Upper lobe of left lung (tissue), 6 donors: ENCODE results near the gene NCOA6. TPM values are rescaled to one million over a fixed set of nuclear protein-coding genes. Genes with fewer than 3 reads are reported as not detected.
A peak's percentile ranks its signal among the peaks of the same experiment; 100 is the strongest.

ENCODE experiments used
- ATAC-seq, 2 donors: fragments of 200-7000 bp; cut with Tn5 transposase; one replicate each; pipeline ENCODE4 v1.9.1; 2022; ENCODE audit warnings: mild to moderate bottlenecking in 2 of 2, moderate library complexity in 2 of 2; ENCODE audit not compliant: low FRiP score in 2 of 2
- DNase-seq, 2 donors: peaks; one replicate each; pipeline ENCODE4 v3.0.0-alpha.2; 2019 to 2020
- H3K27ac ChIP-seq, 4 donors: fragments of 200-600 bp; sonication (generic); one replicate each; pipeline ENCODE4 v1.5.1; 2016 to 2019
- H3K27me3 ChIP-seq, 4 donors: fragments of 200-600 bp; sonication (generic); one replicate each; pipeline ENCODE4 v1.5.1; 2017 to 2019
- H3K36me3 ChIP-seq, 4 donors: fragments of 200-600 bp; sonication (generic); one replicate each; pipeline ENCODE4 v1.5.1; 2016 to 2019
- H3K4me1 ChIP-seq, 4 donors: fragments of 200-600 bp; sonication (generic); one replicate each; pipeline ENCODE4 v1.5.1; 2018 to 2019
- H3K4me3 ChIP-seq, 4 donors: fragments of 200-600 bp; sonication (generic); one replicate each; pipeline ENCODE4 v1.5.1; 2017 to 2019; ENCODE audit warnings: mild to moderate bottlenecking in 2 of 4, moderate library complexity in 1 of 4
- H3K9me3 ChIP-seq, 4 donors: fragments of 200-600 bp; sonication (generic); one replicate each; pipeline ENCODE4 v1.5.1; 2018 to 2019
- EP300 ChIP-seq, 4 donors: sonication (generic); formaldehyde crosslinking; IDR thresholded peaks; one replicate each; pipeline ENCODE4 v1.5.1; 2017; ENCODE audit warnings: antibody characterized with exemption in 4 of 4, control low read depth in 2 of 4
- POLR2A ChIP-seq, 4 donors: fragments of 450-650 bp; IDR thresholded peaks; one replicate each; pipeline ENCODE4 v1.5.1; 2016 to 2017; ENCODE audit warnings: antibody characterized with exemption in 4 of 4, mild to moderate bottlenecking in 2 of 4
- POLR2AphosphoS5 ChIP-seq, 2 donors: sonication (generic); formaldehyde crosslinking; IDR thresholded peaks; one replicate each; pipeline ENCODE4 v1.5.1; 2017; ENCODE audit warnings: antibody characterized with exemption in 2 of 2
- WGBS, 2 donors: methylation state at CpG; one replicate each; pipeline ENCODE4 v1.1.5; 2017 to 2018; 5-methylcytosine and 5-hydroxymethylcytosine counted together
- total RNA-seq, 6 donors: library from RNA; depleted of rRNA in 4 of 6; stranded (reverse); fragments of >200 nt in 4 of 6; gene quantifications; one replicate each; pipeline versions ENCODE4 v1.1.0 to v1.2.1, GENCODE V29; 2016 to 2021
- TF ChIP-seq, protein P1 (sequence below), 6 experiments: fragments of 450-650 bp in 4 of 6; fragments of 200-600 bp in 2 of 6; sonication (generic) in 2 of 6; IDR thresholded peaks; one replicate each; pipeline ENCODE4 v1.5.1; 2016 to 2019; ENCODE audit warnings: antibody characterized with exemption in 6 of 6
- donor health status: DM: no; HTN: no; CAD: no; lungs with moderate emphysema.
- donor health status: DM: no; HTN: yes; CAD: no; lungs with severe emphysema.

Gene NCOA6
- total RNA-seq, 6 donors from 2014 or later: 23.0 to 68.1 (median 25.8) TPM

- no peaks in the 10 kb centered on the region for H3K36me3 ChIP-seq
- 45 to 62% methylated on average over 3 to 6 of the region's 6 CpGs for WGBS, 2 donors
- peak overlapping the region in 3 of 4 donors; percentile 55 to 82 (median 73) for H3K4me3 ChIP-seq
- H3K27ac ChIP-seq: peak overlapping the region; percentile 94 to 100 (median 99)
- H3K9me3 ChIP-seq: no peaks in the 10 kb centered on the region
- DNase-seq: peak in 1 of 2 donors; percentile 61
- peak in 1 of 2 donors; percentile 24 for ATAC-seq
- peaks cover 27 to 42% (median 40%) of the 10 kb centered on the region in 4 donors for H3K4me1 ChIP-seq
- TF ChIP-seq, protein P1, sequence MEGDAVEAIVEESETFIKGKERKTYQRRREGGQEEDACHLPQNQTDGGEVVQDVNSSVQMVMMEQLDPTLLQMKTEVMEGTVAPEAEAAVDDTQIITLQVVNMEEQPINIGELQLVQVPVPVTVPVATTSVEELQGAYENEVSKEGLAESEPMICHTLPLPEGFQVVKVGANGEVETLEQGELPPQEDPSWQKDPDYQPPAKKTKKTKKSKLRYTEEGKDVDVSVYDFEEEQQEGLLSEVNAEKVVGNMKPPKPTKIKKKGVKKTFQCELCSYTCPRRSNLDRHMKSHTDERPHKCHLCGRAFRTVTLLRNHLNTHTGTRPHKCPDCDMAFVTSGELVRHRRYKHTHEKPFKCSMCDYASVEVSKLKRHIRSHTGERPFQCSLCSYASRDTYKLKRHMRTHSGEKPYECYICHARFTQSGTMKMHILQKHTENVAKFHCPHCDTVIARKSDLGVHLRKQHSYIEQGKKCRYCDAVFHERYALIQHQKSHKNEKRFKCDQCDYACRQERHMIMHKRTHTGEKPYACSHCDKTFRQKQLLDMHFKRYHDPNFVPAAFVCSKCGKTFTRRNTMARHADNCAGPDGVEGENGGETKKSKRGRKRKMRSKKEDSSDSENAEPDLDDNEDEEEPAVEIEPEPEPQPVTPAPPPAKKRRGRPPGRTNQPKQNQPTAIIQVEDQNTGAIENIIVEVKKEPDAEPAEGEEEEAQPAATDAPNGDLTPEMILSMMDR (IDR thresholded peaks at IDR 0.05): peak in 4 of 6 experiments; percentile 14 to 54 (median 26)
- TF ChIP-seq EP300 (IDR thresholded peaks at IDR 0.05): no peak
- peaks cover 0 to 7% (median 0%) of the 10 kb centered on the region in 4 donors for H3K27me3 ChIP-seq
Measured at GRCh38 chr20:34705397-34706301, 119.8 kb downstream of the NCOA6 start.

DNA sequence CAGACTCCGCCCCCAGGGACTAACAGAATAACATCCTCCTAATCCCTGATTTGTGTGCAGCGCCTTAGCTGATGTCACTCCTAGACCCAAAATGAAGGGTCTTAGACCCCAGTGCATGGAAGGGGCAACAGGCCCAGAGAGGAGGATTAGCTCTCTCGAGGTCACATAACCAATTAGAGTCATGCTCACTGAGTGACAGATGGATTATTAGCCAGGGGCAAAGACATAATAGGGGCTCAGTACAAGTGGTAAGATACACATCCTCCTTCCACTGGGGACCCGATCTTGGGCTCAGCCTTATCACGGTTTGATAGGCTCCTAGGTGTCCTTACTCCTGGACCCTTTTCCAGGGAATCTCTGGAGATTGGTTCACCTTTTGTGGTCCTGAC is 120.4 kb downstream of the NCOA6 start:
- Histone ChIP-seq H3K9me3 (no peaks in the 10 kb centered on the region), H3K27me3 (peaks cover 0 to 4% (median 0%) of the 10 kb centered on the region in 4 donors), H3K4me1 (peaks cover 23 to 35% (median 34%) of the 10 kb centered on the region in 4 donors), H3K36me3 (no peaks in the 10 kb centered on the region), H3K27ac (peak overlapping the region; percentile 94 to 100 (median 99)), H3K4me3 (peak overlapping the region; percentile 55 to 82 (median 70))
- DNase-seq (no peak), ATAC-seq (no peak)
- 32 to 49% methylated on average over 3 to 5 of the region's 5 CpGs for WGBS, 2 donors
- TF ChIP-seq POLR2A (IDR thresholded peaks at IDR 0.05): no peak
- TF ChIP-seq, protein P1 (IDR thresholded peaks at IDR 0.05): no peak
- no peak for TF ChIP-seq POLR2AphosphoS5 (IDR thresholded peaks at IDR 0.05)
- no peak for TF ChIP-seq EP300 (IDR thresholded peaks at IDR 0.05)

DNA sequence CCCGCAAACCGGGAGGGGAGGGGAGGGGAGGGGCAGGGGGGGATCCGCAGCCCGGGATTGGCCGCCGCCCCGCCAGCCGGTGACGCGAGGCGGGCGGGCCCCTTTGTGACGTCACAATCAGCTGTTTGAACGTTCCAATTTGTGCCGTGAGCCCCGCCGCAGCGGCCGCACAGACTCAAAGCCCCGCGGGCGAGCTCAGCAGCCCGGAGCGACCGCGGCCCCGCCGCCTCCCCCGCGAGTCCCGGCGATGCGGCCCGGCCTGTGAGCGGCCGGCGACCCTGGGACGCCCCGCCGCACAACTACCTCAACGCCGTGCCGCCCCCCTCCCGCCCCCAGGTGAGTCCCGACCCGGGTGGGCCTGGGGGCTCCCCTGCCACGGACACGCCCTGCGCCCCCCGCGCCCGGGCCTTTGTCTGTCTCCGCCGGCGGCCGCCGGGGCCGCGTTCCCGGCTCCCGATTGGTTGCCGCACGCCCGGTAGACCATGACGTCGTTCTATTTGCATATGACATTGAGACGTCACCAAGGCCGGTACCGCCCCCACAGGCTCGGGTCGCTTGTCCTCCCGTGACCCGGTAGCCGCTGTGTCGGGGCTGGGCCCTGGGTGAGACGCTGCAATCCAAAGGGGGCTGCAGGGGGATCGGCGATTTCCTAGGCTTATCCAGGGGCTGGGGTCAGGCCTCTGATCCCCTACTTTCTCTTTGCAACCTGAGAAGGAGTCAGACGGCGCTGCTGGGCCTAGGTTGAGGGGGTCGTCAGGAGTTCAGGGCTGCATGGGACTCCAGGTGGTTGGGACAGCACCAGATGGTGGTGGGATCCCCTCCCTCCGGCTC is 121.1 kb downstream of the NCOA6 start, which contains the start of gene TP53INP2:
TSS of gene TP53INP2 (plus strand) at position 168 of the 831 bp plus-strand sequence. CDS start 4,396 bp downstream, outside the sequence.
- WGBS, 2 donors: 0 to 2% methylated on average over 1 to 24 of the region's 82 CpGs
- Histone ChIP-seq H3K4me1 (peaks cover 23 to 35% (median 31%) of the 10 kb centered on the region in 4 donors), H3K9me3 (no peaks in the 10 kb centered on the region), H3K36me3 (no peaks in the 10 kb centered on the region), H3K27ac (peak within 1 kb of the TSS; percentile 94 to 100 (median 99)), H3K4me3 (peak within 1 kb of the TSS; percentile 55 to 82 (median 70)), H3K27me3 (no peaks in the 10 kb centered on the region)
- TF ChIP-seq EP300 (IDR thresholded peaks at IDR 0.05) (peak in 1 of 4 donors; percentile 23), POLR2AphosphoS5 (IDR thresholded peaks at IDR 0.05) (peak; percentile 43 to 70), POLR2A (IDR thresholded peaks at IDR 0.05) (peak; percentile 2 to 95 (median 82))
- TF ChIP-seq, protein P1 (IDR thresholded peaks at IDR 0.05): peak in 2 of 6 experiments; percentile 8 to 18
- DNase-seq: peak; percentile 96 to 98
- peak; percentile 87 to 89 for ATAC-seq

- H3K9me3 ChIP-seq: no peaks in the 10 kb centered on the region
- WGBS, 2 donors: 1% methylated on average over 25 to 33 of the region's 38 CpGs
- DNase-seq (peak in 1 of 2 donors; percentile 44), ATAC-seq (peak; percentile 0)
- peaks cover 19 to 32% (median 25%) of the 10 kb centered on the region in 4 donors for H3K4me1 ChIP-seq
- H3K36me3 ChIP-seq: no peaks in the 10 kb centered on the region
- H3K27me3 ChIP-seq: no peaks in the 10 kb centered on the region
- peak overlapping the region; percentile 94 to 100 (median 99) for H3K27ac ChIP-seq
- TF ChIP-seq POLR2AphosphoS5 (IDR thresholded peaks at IDR 0.05) (peak in 1 of 2 donors; percentile 84), POLR2A (IDR thresholded peaks at IDR 0.05) (no peak)
- peak overlapping the region; percentile 55 to 82 (median 70) for H3K4me3 ChIP-seq
Measured at GRCh38 chr20:34703424-34704176, 121.9 kb downstream of the NCOA6 start.
